GM12873 (cell line): ENCODE data around the gene ABCF3.

Source experiments
- CTCF ChIP-seq: IDR thresholded peaks from 2 replicates; pipeline ENCODE4 v1.5.1; 2012; ENCODE audit warnings: low read depth, mild to moderate bottlenecking, moderate library complexity, low read length, control low read depth; ENCODE audit not compliant: insufficient read depth; ENCODE audit errors: missing control alignments

Gene ABCF3

GRCh38 chr3:184211297-184211696 lies 25.3 kb downstream of the ABCF3 start:
- TF ChIP-seq CTCF, result no peak

GRCh38 chr3:184211718-184212117 lies 25.7 kb downstream of the ABCF3 start:
- no peak for TF ChIP-seq CTCF

GRCh38 chr3:184218814-184219213 lies 32.8 kb downstream of the ABCF3 start:
- TF ChIP-seq CTCF, result no peak

DNA sequence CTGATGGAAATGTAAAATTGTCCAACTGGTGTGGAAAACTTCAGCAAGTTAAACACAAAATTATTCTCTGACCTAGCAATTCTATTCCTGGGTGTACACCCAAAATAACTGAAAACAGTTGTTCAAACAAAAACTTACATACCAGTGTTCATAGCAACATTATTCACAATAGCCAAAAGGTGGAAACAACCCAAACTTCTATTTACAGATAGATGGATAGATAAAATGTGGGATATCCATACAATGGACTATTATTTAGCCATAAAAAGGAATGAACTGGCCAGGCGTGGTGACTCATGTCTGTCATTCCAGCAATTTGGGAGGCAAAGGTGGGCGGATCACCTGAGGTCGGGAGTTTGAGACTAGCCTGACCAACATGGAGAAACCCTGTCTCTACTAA lies 36.5 kb downstream of the ABCF3 start:
- TF ChIP-seq CTCF, result no peak

DNA sequence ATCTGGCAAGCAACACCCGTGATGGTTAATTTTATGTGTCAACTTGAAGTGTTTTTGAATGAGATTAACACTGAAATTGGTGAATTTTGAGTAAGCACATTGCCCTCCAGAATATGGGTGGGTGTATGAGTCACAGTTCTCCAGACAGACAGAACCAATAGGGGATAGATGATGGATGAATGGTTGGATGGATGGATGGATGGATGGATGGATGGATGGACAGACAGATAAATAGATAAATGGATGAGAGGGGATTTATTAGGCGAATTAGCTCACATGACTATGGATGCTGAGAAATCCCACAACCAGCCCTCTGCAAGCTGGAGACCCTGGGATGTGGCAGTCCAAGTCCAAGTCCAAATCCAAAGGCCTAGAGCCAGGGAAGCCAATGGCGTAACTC lies 37.9 kb downstream of the ABCF3 start:
- no peak for TF ChIP-seq CTCF

GRCh38 chr3:184227481-184227935 lies 41.5 kb downstream of the ABCF3 start:
- peak; percentile 92 for TF ChIP-seq CTCF

- no peak for TF ChIP-seq CTCF
Observed at GRCh38 chr3:184228376-184229137, 42.6 kb downstream of the ABCF3 start.
